HUES48 (cell line): ENCODE measurements around the gene LDHAL6A.

ENCODE experiments used
- H3K27ac ChIP-seq: one replicate; pipeline ENCODE4 v1.7.0; 2013; ENCODE audit warnings: low read depth, low read length, inconsistent platforms
- H3K27me3 ChIP-seq: 2 replicates; pipeline ENCODE4 v1.6.1; 2013; ENCODE audit warnings: mild to moderate bottlenecking, low read length; ENCODE audit not compliant: control insufficient read depth, insufficient read depth
- H3K36me3 ChIP-seq: 2 replicates; pipeline ENCODE4 v1.6.1; 2013; ENCODE audit warnings: low read length; ENCODE audit not compliant: control insufficient read depth, insufficient read depth
- H3K4me1 ChIP-seq: 2 replicates; pipeline ENCODE4 v1.6.1; 2013; ENCODE audit warnings: mild to moderate bottlenecking, low read length; ENCODE audit not compliant: control insufficient read depth, insufficient read depth
- H3K4me3 ChIP-seq: 2 replicates; pipeline ENCODE4 v1.5.1; 2013; ENCODE audit warnings: mild to moderate bottlenecking, low read depth, low read length
- H3K9ac ChIP-seq: 2 replicates; pipeline ENCODE4 v1.6.1; 2013; ENCODE audit warnings: mild to moderate bottlenecking, low read depth, low read length, moderate library complexity
- H3K9me3 ChIP-seq: 2 replicates; pipeline ENCODE4 v1.6.1; 2013; ENCODE audit warnings: low read length; ENCODE audit not compliant: control insufficient read depth, insufficient read depth

LDHAL6A gene

GRCh38 chr11:18522388-18522787 is 66.7 kb downstream of the LDHAL6A start:
- Histone ChIP-seq H3K27ac (no peak overlapping the region), H3K9ac (no peak overlapping the region), H3K27me3 (no peaks in the 10 kb centered on the region), H3K36me3 (peaks cover 20% of the 10 kb centered on the region), H3K9me3 (no peaks in the 10 kb centered on the region), H3K4me1 (0 out of 2 replicates have a peak, but pooled peaks cover 4% of the 10 kb centered on the region), H3K4me3 (no peak overlapping the region)

- no peak overlapping the region for H3K9ac ChIP-seq
- no peak overlapping the region for H3K4me3 ChIP-seq
- H3K9me3 ChIP-seq, result no peaks in the 10 kb centered on the region
- H3K36me3 ChIP-seq, result peaks cover 13% of the 10 kb centered on the region
- H3K27ac ChIP-seq, result no peak overlapping the region
- no peaks in the 10 kb centered on the region for H3K27me3 ChIP-seq
- H3K4me1 ChIP-seq, result 0 out of 2 replicates have a peak, but pooled peaks cover 8% of the 10 kb centered on the region
Observed at GRCh38 chr11:18523084-18523483, 67.4 kb downstream of the LDHAL6A start.

- Histone ChIP-seq H3K9me3 (no peaks in the 10 kb centered on the region), H3K27me3 (no peaks in the 10 kb centered on the region), H3K9ac (no peak overlapping the region), H3K36me3 (peaks cover 6% of the 10 kb centered on the region; the same call in 1 of the 2 replicates), H3K27ac (no peak overlapping the region), H3K4me1 (0 out of 2 replicates have a peak, but pooled peaks cover 8% of the 10 kb centered on the region), H3K4me3 (no peak overlapping the region)
Observed at GRCh38 chr11:18524248-18524647, 68.6 kb downstream of the LDHAL6A start.

- H3K4me1 ChIP-seq, result 0 out of 2 replicates have a peak, but pooled peaks cover 8% of the 10 kb centered on the region
- H3K9me3 ChIP-seq, result no peaks in the 10 kb centered on the region
- H3K27me3 ChIP-seq, result no peaks in the 10 kb centered on the region
- peak overlapping the region; percentile 96 for H3K4me3 ChIP-seq
- peaks cover 6% of the 10 kb centered on the region; the same call in 1 of the 2 replicates for H3K36me3 ChIP-seq
- H3K9ac ChIP-seq, result peak overlapping the region; percentile 97
- H3K27ac ChIP-seq, result peak overlapping the region; percentile 99
Observed at GRCh38 chr11:18526130-18526520, 70.5 kb downstream of the LDHAL6A start.

- Histone ChIP-seq H3K36me3 (peaks cover 6% of the 10 kb centered on the region; the same call in 1 of the 2 replicates), H3K4me1 (0 out of 2 replicates have a peak, but pooled peaks cover 8% of the 10 kb centered on the region), H3K9ac (peak within 1 kb of the TSS; percentile 97), H3K27me3 (no peaks in the 10 kb centered on the region), H3K27ac (peak within 1 kb of the TSS; percentile 99), H3K4me3 (peak within 1 kb of the TSS; percentile 96), H3K9me3 (no peaks in the 10 kb centered on the region)
Observed at GRCh38 chr11:18526521-18527296, 71.1 kb downstream of the LDHAL6A start, which contains the start of gene TSG101. Gene TSG101 (minus strand): TSS chr11:18526942. CDS start chr11:18526816, 126 bp downstream.

GRCh38 chr11:18527512-18527911 is 71.9 kb downstream of the LDHAL6A start:
- Histone ChIP-seq H3K9me3 (no peaks in the 10 kb centered on the region), H3K27ac (peak overlapping the region; percentile 99), H3K36me3 (peaks cover 6% of the 10 kb centered on the region; the same call in 1 of the 2 replicates)

More at GRCh38 chr11:18527512-18527911, 71.9 kb downstream of the LDHAL6A start:
- H3K4me3 ChIP-seq, result peak overlapping the region; percentile 96
- 0 out of 2 replicates have a peak, but pooled peaks cover 8% of the 10 kb centered on the region for H3K4me1 ChIP-seq
- no peaks in the 10 kb centered on the region for H3K27me3 ChIP-seq
- 0 out of 2 replicates have a peak overlapping the region, but pooled peaks have one; percentile 97 for H3K9ac ChIP-seq
